GM23338 (cell line): Measurements from ENCODE around the gene ZBED5.

ENCODE experiments used
- EZH2 ChIP-seq: fragments of 200-600 bp; sonication (generic); IDR thresholded peaks from one replicate; pipeline ENCODE4 v1.8.0; 2017; ENCODE audit warnings: antibody characterized with exemption, mild to moderate bottlenecking, low read depth; ENCODE audit not compliant: unreplicated experiment
- EZH2phosphoT487 ChIP-seq: fragments of 200-600 bp; sonication (generic); IDR thresholded peaks from one replicate; pipeline ENCODE4 v1.8.1; 2018; ENCODE audit warnings: antibody characterized with exemption; ENCODE audit not compliant: unreplicated experiment
- JUNB ChIP-seq: IDR thresholded peaks from one replicate; pipeline ENCODE4 v1.6.1; 2016; ENCODE audit warnings: antibody characterized with exemption; ENCODE audit not compliant: unreplicated experiment
- NANOG ChIP-seq: IDR thresholded peaks from 2 replicates; pipeline ENCODE4 v1.6.1; 2016; ENCODE audit warnings: antibody characterized with exemption, borderline replicate concordance
- POLR2AphosphoS5 ChIP-seq: IDR thresholded peaks from 2 replicates; pipeline ENCODE4 v1.6.1; 2016; ENCODE audit warnings: antibody characterized with exemption, low read depth
- TF ChIP-seq, protein P1 (sequence below), 2 experiments: fragments of 200-600 bp in 1 of 2; sonication (generic) in 1 of 2; conservative IDR thresholded peaks; 2 replicates each; pipeline versions ENCODE4 v1.5.1 to v1.6.1; 2016 to 2017; ENCODE audit warnings: antibody characterized with exemption in 2 of 2, low read depth in 2 of 2, mild to moderate bottlenecking in 2 of 2, moderate library complexity in 1 of 2

DNA sequence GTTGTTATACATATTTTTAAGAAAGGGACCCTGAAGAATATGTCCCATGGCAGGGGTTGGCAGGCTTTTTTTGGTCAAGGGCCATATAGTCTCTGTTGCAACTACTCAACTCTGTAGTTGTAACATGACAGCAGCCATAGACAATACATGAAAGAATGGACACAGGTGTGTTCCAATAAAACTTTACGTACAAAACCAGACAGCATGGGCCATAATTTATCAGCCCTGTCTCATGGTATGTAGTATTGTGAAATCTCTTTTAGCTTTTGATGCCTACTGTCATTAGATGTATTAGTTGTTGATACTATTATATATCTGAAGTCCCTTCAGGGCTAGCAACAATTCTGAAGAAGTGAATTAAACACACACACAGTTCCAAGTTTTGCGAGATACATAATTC, 2.6 kb downstream of the ZBED5 start:
- TF ChIP-seq EZH2: no peak
- no peak for TF ChIP-seq NANOG
- TF ChIP-seq, protein P1, sequence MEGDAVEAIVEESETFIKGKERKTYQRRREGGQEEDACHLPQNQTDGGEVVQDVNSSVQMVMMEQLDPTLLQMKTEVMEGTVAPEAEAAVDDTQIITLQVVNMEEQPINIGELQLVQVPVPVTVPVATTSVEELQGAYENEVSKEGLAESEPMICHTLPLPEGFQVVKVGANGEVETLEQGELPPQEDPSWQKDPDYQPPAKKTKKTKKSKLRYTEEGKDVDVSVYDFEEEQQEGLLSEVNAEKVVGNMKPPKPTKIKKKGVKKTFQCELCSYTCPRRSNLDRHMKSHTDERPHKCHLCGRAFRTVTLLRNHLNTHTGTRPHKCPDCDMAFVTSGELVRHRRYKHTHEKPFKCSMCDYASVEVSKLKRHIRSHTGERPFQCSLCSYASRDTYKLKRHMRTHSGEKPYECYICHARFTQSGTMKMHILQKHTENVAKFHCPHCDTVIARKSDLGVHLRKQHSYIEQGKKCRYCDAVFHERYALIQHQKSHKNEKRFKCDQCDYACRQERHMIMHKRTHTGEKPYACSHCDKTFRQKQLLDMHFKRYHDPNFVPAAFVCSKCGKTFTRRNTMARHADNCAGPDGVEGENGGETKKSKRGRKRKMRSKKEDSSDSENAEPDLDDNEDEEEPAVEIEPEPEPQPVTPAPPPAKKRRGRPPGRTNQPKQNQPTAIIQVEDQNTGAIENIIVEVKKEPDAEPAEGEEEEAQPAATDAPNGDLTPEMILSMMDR (conservative IDR thresholded peaks at IDR 0.05; ENCODE audit: low read depth in 2 of 2): no peak
- TF ChIP-seq JUNB: no peak
- no peak for TF ChIP-seq POLR2AphosphoS5
- no peak for TF ChIP-seq EZH2phosphoT487
